NCI-H2081 treated with DMSO at 0.1 percent for 48 hours (cell line): ENCODE results near the gene PCSK6.
"Not testable (repeated sequence)": the region's sequence is repeated elsewhere in the genome, so short reads cannot be mapped to it uniquely, and the experiment has no call there.

ENCODE experiments used
- DNase-seq: peaks from one replicate; lab custom pipeline; 2025; lab: John Stamatoyannopoulos, UW

PCSK6 gene

DNA sequence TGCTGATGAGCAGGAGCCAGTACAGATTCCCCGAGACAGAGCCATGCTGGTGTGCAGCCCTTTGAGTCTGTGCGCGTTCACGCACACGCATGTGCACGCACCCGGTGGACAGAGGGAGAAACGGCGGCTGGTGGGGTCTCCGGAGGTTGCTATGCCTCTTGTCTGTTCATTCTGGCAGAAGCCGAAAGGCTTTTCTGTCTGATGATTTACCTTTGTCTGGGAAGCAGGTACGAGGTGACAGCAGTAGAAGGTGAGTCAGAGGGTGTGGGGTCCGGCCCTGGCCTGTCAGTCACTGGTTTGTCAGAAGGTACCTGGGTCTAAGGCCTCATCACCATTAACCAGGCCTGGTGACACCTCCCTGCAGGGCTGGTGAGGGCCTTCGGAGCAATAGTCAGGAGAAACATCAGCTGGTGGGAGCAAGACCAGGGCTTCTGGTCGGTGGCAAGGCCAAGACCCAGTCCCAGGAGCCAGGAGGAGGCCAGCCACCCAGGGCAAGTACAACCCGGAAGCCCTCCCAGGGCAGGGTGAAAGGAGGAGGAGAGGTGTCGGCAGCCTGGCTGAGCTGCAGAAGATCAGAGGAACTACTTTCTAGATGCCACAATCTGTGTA is 7.5 kb downstream of the PCSK6 start:
- no peak for DNase-seq

DNA sequence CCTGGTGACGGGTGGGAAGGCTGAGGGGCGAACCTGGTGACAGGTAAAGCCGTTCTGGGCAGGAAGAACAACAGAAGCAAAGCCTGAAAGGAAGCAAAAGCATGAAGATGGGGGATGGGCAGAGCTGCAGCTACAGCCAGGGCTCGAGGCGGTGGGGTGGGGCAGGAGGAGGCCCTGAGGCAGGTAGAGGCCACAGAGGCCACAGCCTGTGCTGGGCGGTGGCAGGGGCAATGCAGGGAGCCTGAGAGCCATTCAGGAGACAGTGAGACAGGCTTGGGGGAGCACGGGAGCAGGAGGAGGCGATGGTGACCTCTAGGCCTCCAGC is 8.2 kb downstream of the PCSK6 start:
- DNase-seq, result no peak

DNA sequence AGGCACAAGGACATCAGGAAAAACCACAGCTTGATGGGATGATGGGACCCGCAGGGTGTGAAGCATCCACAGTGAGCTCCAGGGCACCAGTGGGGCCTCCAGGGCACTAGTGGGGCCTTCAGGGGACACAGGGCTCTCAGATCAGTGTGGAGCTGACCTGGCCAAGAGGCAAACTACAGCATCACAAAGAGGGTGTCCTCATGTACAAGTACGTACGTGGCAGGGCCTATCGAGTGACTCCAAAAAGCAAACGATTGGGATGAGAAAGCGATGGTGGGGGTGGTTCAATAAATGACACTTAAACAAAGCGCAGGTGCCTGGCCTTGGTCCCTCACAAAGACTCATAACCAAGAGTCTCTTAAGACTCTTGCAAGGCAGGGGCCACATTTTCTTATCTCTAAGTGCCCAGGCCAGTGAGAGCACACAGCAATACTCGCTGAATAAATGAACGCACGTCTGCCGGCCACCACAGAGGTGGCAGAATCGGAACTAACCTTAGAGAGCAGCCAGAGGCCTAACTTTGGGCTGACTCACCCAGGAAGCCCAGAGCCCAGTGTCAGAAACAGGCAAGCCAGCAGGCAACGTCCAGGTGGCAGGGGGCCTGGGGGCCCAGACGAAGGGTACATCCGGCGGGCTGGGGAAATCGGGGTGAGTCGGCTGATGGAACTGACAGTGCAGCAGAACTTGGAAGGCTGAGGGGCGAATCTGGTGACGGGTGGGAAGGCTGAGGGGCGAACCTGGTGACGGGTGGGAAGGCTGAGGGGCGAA is 8.7 kb downstream of the PCSK6 start:
- no peak for DNase-seq

DNA sequence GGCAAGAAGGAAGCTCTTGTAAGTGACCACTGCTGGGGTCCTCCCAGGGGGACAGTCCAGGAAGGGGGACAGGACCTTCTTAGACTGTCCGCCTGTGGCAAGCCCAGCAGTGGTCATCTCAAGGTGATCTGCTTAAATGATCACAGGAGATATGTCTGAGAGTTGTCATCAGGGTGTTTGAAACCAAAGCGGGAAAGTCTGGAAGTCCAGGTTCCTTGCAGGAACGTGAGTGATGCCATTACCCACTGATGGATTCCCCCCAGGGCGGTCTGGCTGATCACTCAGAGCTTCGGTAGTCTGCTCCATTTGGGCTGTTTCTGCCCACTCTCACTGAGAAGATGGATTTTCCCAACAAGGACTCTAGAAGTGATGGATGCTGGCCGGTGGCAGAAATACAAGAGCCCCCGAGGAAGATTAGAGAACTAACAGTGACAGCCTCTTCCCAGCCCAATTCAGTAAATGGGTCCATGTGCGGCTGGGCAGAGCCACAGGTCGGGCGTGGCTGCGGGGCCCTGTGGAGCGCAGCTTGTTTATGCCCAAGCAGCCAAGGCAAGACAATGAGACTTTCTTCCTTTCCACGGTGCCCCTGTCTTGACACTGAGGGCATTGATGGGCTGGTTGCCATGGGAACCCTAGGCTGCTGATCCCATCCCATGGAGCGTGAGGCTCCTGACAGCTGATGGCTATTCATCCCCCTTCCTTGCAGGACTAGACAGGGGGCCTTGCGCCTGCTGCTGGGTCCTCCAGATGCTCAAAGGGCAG is 9.5 kb downstream of the PCSK6 start:
- no peak for DNase-seq

DNA sequence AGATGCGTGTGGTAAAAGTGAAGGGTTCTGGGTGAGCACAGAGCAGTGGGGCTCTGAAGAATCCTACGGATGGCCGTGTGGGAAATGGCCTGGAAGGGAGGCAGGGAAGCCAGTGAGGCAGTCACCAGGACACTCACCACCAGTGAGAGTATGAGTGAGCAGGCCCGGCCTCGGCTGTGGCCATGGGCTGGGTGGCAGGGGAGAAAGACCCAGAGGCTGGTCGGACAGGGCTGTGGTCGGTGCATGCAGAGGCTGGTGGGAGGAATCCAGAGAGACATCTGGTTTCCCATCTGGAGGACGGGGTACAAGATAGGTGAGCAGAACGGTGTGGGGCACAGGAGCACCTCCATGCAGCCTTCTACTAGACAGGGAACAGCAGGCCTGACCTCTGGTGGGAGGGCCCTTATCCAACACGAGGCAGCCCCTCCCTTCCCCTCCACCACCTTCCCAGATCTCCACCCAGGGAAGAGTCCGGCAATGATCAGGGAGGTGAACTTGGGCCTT is 10.1 kb downstream of the PCSK6 start:
- no peak for DNase-seq

DNA sequence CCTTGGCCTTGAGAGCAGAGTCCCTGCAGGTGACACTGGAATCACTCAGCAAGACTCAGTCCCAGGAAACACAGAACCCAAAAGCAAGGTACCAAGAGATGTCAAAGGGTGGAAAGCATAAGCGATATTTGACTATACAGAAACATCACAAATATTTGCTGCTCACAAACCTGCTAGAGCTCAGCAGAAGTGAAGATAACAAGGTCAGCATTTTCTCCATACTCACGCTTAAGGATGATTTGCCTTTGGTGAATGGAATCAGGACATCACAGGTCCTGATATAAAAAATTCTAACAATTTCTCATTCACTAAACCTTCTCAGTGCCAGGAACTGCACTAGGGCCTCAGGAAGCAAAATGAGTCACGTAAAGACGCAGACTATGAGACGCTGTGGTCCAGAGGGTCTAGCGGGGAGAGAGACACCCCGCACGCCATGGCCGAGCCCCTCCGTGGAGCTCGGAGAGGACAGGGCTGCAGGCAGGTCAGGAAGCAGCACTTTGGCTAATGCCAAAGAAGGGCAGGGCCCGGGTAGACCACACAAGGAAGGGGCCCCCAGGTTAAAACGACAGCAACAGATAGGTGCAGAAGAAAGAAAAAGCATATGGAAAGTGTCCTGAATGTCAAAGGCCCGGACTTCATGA is 10.7 kb downstream of the PCSK6 start:
- no peak for DNase-seq

DNA sequence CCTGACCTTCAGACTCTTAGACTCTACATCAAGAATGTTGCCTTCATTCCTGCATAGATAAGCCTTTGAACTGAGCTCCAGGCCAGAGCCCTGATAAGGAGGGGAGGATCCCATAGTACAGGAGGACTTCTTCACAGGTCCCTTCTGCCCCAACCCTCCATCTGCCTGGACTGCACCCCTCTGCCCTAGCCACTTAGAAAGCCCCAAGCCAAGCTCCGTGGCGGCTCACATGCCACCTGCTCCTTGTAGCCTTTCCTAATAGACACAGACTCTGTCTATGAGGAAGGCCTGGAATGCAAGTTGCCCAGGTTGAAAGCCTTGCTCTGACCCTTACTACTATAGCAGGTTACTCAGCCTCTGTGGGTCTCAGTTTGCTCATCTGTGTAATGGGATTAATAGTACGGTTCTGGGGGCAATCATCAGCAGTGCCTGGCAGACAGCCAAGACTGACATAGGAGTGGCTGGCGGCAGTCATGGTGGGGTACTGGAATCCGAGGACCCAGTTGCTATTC is 11.6 kb downstream of the PCSK6 start:
- no peak for DNase-seq

DNA sequence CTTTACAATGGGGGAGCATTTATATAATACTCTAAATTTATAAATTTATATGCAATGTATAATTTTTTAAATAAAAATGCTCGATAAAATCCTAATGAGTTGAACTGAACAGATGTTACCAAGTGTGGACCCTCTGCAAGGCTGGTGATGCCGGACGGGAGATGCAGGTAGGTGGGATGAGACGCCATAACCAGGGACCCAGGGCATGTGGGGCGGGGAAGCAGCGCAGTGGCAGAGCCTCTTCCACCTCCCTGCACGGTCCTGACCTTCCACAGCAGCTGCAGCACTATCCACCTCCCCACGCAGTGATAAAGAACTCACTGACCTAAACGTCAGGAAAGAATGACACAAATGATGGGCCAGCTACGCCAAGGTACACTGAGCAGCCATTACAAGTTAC is 12.8 kb downstream of the PCSK6 start:
- DNase-seq, result no peak

DNA sequence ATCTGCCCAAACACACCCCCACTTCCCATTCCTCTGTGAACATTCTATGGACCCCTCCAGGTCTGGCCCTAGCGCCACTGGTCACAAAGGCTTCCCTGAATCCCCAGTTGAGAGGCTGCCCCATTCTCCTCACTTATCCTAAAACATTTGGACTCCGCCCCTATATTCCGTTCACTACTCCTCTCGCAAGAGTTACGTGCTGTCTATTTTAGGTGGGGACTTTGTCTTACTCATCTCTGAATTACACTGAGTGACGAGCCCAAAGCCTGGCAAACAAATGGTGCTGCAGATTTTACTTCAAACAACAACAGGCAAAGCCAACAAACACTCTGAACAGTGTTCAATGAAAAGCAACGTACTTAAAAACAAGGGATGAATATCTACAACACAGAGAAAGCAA is 14.5 kb downstream of the PCSK6 start:
- no peak for DNase-seq

DNA sequence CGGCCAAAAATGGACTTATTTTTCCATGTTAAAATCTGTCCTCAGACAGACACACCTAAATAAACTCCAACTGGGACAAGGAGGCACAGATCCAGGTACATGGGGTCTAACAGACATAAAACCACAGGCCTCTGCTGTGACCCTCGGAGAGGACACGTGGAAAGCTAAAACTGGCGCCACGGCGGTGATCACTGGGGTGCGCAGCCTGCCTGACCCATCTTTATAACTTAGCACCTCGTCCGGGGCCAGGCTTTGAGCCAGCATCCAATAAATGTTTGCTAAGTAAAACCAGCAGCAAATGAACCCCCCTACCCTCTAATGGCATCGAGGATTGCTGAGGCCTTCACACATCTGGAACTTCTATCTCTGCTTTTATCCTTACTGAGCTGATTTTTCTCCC is 15.3 kb downstream of the PCSK6 start:
- DNase-seq, result no peak

DNA sequence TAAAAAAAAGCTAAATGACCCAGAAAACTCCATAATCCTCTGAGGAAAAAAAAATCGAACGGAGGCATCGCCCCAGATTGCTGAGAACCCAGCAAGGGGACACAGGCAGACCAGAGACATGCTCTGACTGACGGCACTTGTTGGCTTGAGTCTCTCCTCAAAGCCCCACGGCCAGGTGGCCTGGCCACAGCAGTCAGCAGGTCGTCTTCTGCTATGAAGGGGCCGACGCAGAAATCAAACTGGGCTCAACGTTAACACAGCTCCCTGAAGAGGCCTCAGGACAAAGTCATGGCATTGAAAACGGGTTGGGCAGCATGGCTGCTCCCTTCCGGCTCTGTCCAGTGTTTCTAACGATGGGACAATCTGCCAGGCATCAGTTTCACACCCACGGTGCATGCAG is 17.5 kb downstream of the PCSK6 start:
- no peak for DNase-seq

DNA sequence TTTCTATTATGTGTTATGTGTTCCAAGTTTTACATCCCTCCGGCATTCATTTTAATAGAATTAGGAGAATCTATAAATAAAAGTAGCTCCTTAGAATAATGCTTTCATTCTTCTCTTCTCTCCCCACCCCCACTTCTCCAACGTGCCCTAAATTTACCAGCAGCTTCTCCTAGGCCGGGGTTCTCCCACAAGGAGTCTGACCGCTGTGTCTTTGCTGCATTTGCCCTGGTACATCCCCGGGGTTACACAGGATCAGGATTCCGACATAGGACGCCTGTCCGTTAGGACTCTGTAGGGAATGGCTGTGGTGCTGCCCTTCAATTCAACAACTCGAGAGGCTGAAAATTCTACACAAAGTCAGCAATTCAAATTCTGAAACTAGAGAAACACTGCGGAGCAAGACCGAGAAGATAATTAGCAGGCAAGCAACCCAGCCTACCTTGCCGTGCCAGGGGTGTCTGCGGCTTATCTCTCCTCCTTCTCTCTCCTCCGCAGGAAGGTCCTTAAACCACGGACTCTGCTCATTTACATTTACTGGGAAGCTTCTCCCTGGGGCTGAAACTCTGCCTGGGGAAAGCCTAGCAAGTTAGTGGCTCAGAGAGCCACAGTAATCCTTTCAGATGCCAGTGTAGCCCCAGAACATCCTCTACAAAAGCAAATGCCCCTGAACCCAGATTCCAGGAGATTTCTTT is 18.8 kb downstream of the PCSK6 start:
- DNase-seq, result no peak

DNA sequence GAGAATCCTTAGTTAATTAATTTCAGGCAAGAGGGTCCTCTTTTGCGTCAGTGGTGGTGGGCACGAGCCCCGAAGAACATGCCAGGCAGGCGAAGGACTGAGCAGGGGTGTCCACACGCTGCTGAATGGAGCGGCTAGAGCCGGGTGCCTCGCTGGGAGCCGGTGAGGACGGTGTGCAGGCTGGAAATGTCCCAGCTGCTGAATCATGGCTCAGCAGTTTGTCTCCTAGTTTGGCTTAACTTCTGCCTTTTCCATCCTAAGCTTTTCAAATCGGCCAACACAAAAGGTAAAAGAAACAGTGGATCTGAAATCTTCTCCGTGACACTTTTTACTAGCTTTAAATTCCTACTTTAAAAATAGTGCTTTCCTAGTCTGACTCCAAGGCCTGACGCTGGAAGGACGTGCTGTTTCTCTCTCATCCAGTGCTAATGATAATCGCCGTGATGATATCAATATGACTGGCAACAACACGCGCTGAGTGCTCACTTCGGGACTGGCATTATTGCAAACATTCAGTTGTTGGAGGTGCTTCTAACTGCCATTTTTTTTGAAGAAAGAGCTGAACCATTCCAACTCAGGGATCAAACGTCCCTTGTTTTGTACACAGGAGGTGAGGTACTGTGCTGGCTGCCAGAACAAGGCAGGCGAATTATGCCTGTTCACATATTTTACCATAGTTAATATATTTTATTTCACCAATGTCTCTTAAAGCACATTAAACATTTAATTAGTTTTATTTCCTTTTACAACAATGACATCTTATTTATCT is 19.8 kb downstream of the PCSK6 start:
- no peak for DNase-seq

DNA sequence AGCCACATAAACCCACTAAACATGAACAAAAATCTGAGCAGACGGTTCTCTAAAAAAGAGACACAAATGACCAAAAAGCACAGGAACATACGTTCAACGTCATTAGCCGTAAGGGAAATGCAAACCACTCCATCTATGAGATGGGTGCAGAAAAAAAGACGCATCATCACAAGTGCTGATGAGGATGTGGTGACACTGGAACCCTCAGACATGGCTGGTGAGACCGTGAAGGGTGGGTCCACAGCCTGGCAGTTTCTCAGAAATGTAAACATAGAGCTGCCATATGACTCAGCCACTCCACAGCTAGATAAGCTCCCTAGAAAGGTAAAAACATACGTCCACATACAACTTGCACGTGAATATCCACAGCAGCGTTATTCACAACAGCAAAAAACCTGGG is 23.3 kb downstream of the PCSK6 start:
- DNase-seq, result no peak

DNA sequence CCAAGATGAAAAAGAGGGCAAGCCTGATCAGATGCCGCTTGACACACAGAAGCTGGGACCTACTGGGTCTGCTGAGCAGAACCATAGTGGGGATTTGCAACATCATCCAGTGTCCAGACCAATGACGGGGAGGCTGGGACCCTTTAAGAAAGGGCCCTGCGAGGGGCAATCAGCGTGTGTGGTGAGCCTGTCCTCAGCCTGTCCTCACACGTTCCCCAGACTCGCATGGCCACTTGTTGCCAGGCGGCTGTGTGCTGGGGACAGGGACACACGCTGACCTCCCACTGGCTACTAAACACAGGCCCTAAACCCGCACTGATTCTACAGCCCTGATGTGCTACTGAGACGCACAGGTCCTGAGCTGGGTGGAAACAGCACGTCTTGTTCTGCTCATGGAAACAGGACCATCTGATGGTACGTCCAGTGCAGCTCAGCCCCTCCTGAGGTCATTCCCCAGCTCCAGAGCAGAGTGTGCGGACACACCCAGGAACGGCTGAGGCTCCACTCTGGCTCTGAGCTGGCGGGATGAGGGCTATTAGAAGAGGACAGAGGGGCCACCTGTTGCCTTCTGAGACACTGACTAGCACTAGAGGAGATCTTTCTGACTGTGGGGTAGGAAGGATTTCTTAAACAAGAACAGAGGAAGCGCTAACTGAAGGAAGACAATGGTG is 24.4 kb downstream of the PCSK6 start:
- no peak for DNase-seq

DNA sequence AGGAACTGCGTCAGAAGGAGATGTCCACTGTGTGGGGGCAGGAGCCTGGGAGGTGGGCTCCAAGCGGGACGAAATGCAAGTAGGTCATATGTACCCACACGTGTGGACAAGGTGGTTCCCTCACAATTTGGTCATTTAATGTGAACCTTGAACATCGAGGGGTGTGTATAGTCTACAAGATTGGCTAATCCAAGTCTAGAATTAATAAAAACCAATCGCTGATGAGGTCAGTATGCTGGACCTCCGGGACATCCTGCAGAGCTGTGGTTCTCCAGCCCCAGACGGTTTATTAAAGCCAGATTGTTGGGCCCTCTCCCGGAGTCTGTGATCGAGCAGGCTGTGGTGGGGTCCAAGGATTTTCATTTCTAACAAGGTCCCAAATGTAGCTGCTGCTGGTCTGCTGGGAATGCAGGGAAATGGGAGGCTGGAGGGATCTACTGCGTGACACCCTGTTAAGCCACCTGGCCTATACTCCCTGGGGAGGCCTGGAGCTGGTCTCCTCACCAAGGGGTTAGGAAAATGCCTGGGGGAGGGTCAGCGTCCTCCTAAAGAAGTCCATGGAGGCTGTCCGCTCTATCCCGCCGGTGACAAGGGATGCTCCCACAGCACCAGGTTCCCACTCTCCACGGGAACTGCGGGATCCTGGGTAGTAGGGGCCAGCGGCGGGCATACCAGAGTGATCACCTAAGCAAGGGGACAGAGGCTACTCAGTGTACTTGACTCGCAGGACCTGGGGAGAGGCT is 25.1 kb downstream of the PCSK6 start:
- DNase-seq, result no peak

DNA sequence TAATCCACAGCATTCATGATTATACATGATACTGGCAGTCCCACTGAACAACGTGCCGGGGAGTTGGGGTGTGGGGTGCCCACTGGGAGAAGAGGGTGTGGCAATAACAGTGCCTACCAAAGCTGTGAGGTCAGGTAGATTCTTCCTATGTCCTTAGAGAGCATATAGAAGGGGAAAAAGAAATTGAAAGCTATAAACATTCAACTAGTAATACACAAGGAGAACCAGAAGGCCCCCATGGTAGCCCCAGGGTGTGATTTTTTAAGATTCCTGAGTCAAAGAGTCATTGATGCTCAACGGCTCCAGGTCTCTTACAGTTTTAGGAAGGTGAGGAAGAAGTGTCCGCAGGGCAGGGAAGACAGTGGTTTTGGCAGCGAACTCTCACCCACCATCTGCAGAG is 25.8 kb downstream of the PCSK6 start:
- DNase-seq, result not testable (repeated sequence)

DNA sequence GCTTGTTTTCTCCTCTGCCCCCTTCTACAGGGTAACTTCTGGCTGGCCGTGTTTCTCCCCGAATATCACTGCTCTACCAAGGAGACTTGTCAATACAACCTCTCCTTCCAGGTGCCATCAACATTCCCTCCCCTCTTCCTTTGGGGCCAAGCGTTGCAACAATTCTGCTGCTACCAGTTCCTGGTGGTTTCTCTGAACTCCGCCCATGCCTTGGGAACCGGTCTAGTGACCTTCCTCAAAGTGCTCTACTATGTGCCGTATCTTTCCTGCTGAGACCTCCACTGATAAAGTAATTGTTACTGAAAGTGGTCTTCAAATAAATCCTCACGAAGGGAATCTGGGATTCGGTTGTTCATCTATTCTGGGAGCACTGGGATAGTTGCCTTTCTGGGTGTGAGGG is 26.2 kb downstream of the PCSK6 start:
- no peak for DNase-seq

DNA sequence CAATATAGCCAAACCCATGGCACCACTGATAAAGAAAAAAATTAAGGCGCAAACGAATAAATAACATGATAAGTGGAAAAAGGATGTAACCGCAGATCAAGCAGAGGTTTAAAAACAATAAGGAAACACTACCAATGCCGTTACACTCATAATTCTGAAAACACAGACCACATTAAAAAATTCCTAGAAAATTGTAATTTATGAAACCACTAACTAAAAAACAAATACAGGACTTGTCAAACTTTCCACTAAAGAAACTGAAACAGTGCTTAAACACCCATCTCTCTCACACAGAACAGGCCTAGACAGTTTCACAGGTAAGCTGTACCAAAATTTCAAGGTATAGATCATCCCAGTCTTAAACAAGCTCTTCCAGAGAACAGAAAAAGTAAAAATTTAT is 28.4 kb downstream of the PCSK6 start:
- no peak for DNase-seq
